ENCODE data around the gene CD40.

GRCh38 chr20:46157625-46158024 is 39.5 kb downstream of the CD40 start:
- TF ChIP-seq CTCF (IDR thresholded peaks at IDR 0.05): no peak
- no peak for TF ChIP-seq POLR2A (IDR thresholded peaks at IDR 0.05)
- TF ChIP-seq POLR2AphosphoS5 (IDR thresholded peaks at IDR 0.05): no peak

All from breast epithelium (tissue), 3 donors.